DOHH2 (cell line): ENCODE data around the gene SMARCD1.

ENCODE experiments used
- H3F3A ChIP-seq: fragments of 200-600 bp; sonication (generic), shearing (Covaris generic); 2 replicates; pipeline ENCODE4 v1.6.0; 2016; ENCODE audit warnings: antibody characterized with exemption, mild to moderate bottlenecking; ENCODE audit not compliant: control insufficient read depth, insufficient read depth
- H3K27ac ChIP-seq: fragments of 200-600 bp; sonication (generic); 2 replicates; pipeline ENCODE4 v1.5.1; 2014; ENCODE audit warnings: low read depth, mild to moderate bottlenecking, low read length, moderate library complexity
- H3K27me3 ChIP-seq: fragments of 200-600 bp; sonication (generic); 2 replicates; pipeline ENCODE4 v1.6.1; 2014; ENCODE audit warnings: mild to moderate bottlenecking, low read length, mixed read lengths; ENCODE audit not compliant: control insufficient read depth
- H3K36me3 ChIP-seq: fragments of 200-600 bp; sonication (generic); 2 replicates; pipeline ENCODE4 v1.6.1; 2014; ENCODE audit warnings: mild to moderate bottlenecking, low read length, moderate library complexity, mixed read lengths; ENCODE audit not compliant: control insufficient read depth
- H3K4me1 ChIP-seq: fragments of 200-600 bp; sonication (generic); 2 replicates; pipeline ENCODE4 v1.6.1; 2014; ENCODE audit warnings: mild to moderate bottlenecking, low read length, mixed read lengths; ENCODE audit not compliant: control insufficient read depth
- H3K4me2 ChIP-seq: fragments of 200-600 bp; sonication (generic); 2 replicates; pipeline ENCODE4 v1.6.0; 2014; ENCODE audit warnings: mild to moderate bottlenecking, low read length, moderate library complexity
- H3K4me3 ChIP-seq: fragments of 200-600 bp; sonication (generic); 2 replicates; pipeline ENCODE4 v1.5.1; 2014; ENCODE audit warnings: mild to moderate bottlenecking, low read length, mixed read lengths
- H3K79me2 ChIP-seq: fragments of 200-600 bp; sonication (generic); 2 replicates; pipeline ENCODE4 v1.6.1; 2014; ENCODE audit warnings: mild to moderate bottlenecking, low read length, mixed read lengths; ENCODE audit not compliant: control insufficient read depth
- H3K9me2 ChIP-seq: fragments of 200-600 bp; sonication (generic); replicated peaks from 2 replicates; pipeline ENCODE4 v1.6.1; 2014; ENCODE audit warnings: mild to moderate bottlenecking, low read length, mixed read lengths; ENCODE audit not compliant: control insufficient read depth
- H3K9me3 ChIP-seq: fragments of 200-600 bp; sonication (generic); 2 replicates; pipeline ENCODE4 v1.6.1; 2014; ENCODE audit warnings: antibody characterized with exemption, low read length, mixed read lengths; ENCODE audit not compliant: control insufficient read depth, insufficient read depth
- H4K20me1 ChIP-seq: fragments of 200-600 bp; sonication (generic); 2 replicates; pipeline ENCODE4 v1.6.0; 2014; ENCODE audit warnings: low read depth, mild to moderate bottlenecking, antibody characterized with exemption, low read length, moderate library complexity; ENCODE audit not compliant: control insufficient read depth, insufficient read depth
- CTCF ChIP-seq: fragments of 200-600 bp; sonication (generic); IDR thresholded peaks from one replicate; pipeline ENCODE4 v1.5.1; 2014; ENCODE audit warnings: antibody characterized with exemption, mild to moderate bottlenecking, low read depth, low read length; ENCODE audit not compliant: poor library complexity, severe bottlenecking
- EZH2phosphoT487 ChIP-seq: fragments of 200-600 bp; sonication (generic); IDR thresholded peaks from 2 replicates; pipeline ENCODE4 v1.6.1; 2017; ENCODE audit warnings: borderline replicate concordance, mild to moderate bottlenecking, antibody characterized with exemption, low read length, moderate library complexity, mixed read lengths

Gene SMARCD1

DNA sequence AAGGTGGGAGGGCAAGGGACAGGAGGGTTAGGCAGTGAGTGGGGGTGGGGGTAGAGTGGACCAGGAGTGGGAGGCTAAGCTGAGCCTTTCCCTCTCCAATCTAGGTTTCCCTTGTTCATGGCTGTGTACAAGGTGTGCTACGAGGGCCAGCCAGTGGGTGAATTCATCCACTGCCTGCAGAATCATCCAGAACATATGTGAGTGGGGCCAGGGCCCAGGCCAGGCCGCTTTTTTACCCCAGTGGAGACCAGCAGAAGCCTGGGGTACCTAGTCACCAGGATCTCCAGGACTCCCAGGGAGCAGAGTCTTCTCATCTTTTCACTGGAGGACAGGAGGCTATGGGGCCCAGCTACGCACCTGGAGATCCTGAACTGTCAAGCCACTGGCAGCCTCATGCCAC is 24.2 kb downstream of the SMARCD1 start:
- Histone ChIP-seq H3K27me3 (no peaks in the 10 kb centered on the region), H3K4me2 (0 out of 2 replicates have a peak overlapping the region, but pooled peaks have one; percentile 97), H4K20me1 (no peaks in the 10 kb centered on the region), H3K79me2 (peaks cover 23% of the 10 kb centered on the region), H3K9me2 (no peaks in the 10 kb centered on the region), H3K27ac (no peak overlapping the region), H3K4me1 (peaks cover 29% of the 10 kb centered on the region), H3F3A (peaks cover 6% of the 10 kb centered on the region; the same call in 1 of the 2 replicates), H3K4me3 (no peak overlapping the region), H3K36me3 (no peaks in the 10 kb centered on the region; the same call in 1 of the 2 replicates), H3K9me3 (no peaks in the 10 kb centered on the region)
- no peak for TF ChIP-seq CTCF
- TF ChIP-seq EZH2phosphoT487: no peak

DNA sequence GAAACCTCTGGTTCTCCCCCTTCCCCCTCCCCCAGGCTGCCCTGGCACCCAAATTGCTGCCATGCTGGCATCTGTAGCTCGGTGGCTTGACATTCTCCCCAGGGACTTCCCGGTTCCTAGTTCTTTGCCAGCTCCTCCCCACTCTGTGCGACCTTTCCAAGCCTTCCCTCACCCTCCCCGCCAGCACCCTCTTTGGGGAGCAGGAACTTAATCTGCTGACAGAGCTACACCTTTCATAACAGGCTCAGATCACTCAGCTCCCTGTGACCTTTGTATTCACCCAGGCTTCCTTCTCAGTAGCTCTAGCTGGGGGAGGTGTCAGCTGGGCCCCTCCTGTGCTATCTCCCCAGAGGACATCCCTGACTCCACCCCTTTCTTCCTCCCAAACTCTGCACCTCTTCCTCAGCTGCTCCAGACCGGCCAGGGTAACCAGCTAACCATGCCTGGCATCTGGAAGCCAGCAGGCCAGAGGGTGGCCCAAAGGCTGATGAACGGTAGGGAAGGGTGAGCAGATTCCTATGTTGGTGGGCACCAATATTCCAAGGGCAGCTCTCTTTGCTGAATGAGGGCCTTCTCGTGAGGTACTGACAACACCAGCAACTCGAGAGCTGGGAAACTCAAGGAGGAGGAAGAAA is 25.1 kb downstream of the SMARCD1 start:
- H3K36me3 ChIP-seq: no peaks in the 10 kb centered on the region; the same call in 1 of the 2 replicates
- no peaks in the 10 kb centered on the region for H3K9me2 ChIP-seq
- H3K9me3 ChIP-seq: no peaks in the 10 kb centered on the region
- peaks cover 31% of the 10 kb centered on the region for H3K4me1 ChIP-seq
- peak overlapping the region; percentile 73 for H3K4me3 ChIP-seq
- TF ChIP-seq EZH2phosphoT487: no peak
- TF ChIP-seq CTCF: no peak
- H3K27me3 ChIP-seq: no peaks in the 10 kb centered on the region
- peak overlapping the region; percentile 97 for H3K4me2 ChIP-seq
- H4K20me1 ChIP-seq: no peaks in the 10 kb centered on the region
- peaks cover 31% of the 10 kb centered on the region for H3K79me2 ChIP-seq
- peak overlapping the region; percentile 63 for H3K27ac ChIP-seq
- H3F3A ChIP-seq: peaks cover 6% of the 10 kb centered on the region; the same call in 1 of the 2 replicates

GRCh38 chr12:50110762-50111351 is 25.7 kb downstream of the SMARCD1 start:
- peak overlapping the region; percentile 63 for H3K27ac ChIP-seq
- TF ChIP-seq CTCF: no peak
- no peaks in the 10 kb centered on the region for H3K9me3 ChIP-seq
- H3K4me2 ChIP-seq: peak overlapping the region; percentile 97
- H4K20me1 ChIP-seq: no peaks in the 10 kb centered on the region
- H3K36me3 ChIP-seq: peaks cover 4% of the 10 kb centered on the region
- H3K9me2 ChIP-seq: no peaks in the 10 kb centered on the region
- peaks cover 6% of the 10 kb centered on the region; the same call in 1 of the 2 replicates for H3F3A ChIP-seq
- H3K79me2 ChIP-seq: peaks cover 37% of the 10 kb centered on the region
- H3K4me1 ChIP-seq: peaks cover 31% of the 10 kb centered on the region
- no peaks in the 10 kb centered on the region for H3K27me3 ChIP-seq
- peak overlapping the region; percentile 73 for H3K4me3 ChIP-seq
